WI38 (cell line): ENCODE data around the gene CYB561.

Experiments
- H3K4me3 ChIP-seq: 2 replicates; pipeline ENCODE4 v1.5.1; 2011; ENCODE audit warnings: low read depth, mild to moderate bottlenecking, control low read depth, low read length
- TF ChIP-seq, protein P1 (sequence below): IDR thresholded peaks from 2 replicates; pipeline ENCODE4 v1.5.1; 2012; ENCODE audit warnings: low read depth, mild to moderate bottlenecking, control low read depth, low read length

The CYB561 gene

DNA sequence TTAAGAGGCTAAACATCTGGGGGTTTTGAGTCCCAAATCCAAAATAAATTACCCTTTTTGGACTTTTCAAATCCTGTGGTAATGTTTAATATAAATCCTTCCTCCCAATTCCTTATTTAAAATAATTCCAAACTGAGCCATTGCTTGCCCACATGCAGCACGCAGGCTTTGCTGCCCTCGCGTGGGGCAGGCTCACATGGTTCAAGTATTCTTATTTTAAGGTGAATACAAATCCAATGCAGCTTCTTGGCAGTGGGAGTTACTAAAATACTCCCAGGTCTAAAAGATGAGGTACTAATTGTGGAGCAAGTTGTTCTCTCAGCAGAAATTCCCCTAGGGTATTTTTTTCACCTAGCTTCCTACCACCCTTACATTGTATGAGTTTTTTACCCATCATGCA lies 33.0 kb downstream of the CYB561 start:
- no peak overlapping the region for H3K4me3 ChIP-seq
- TF ChIP-seq, protein P1, sequence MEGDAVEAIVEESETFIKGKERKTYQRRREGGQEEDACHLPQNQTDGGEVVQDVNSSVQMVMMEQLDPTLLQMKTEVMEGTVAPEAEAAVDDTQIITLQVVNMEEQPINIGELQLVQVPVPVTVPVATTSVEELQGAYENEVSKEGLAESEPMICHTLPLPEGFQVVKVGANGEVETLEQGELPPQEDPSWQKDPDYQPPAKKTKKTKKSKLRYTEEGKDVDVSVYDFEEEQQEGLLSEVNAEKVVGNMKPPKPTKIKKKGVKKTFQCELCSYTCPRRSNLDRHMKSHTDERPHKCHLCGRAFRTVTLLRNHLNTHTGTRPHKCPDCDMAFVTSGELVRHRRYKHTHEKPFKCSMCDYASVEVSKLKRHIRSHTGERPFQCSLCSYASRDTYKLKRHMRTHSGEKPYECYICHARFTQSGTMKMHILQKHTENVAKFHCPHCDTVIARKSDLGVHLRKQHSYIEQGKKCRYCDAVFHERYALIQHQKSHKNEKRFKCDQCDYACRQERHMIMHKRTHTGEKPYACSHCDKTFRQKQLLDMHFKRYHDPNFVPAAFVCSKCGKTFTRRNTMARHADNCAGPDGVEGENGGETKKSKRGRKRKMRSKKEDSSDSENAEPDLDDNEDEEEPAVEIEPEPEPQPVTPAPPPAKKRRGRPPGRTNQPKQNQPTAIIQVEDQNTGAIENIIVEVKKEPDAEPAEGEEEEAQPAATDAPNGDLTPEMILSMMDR = no peak

DNA sequence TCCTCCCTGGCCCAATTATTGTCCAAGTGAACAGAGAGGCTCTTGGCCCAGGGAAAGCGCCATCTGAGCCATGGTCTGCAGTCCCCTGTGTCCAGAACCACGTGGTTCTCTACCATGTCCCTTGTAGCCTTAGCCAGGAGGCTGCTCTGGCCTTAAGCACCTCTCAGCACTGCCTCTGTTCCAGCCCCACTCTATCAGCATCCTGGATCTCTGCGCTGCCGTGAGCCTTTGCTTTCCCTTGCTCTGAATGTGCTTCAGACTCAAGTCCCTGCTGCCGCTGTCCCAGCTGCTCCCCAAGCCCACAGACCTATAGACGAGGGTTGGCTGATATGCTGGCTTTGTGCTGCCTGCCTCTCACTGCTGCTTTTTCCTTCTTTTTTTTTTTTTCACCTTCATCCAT lies 33.9 kb downstream of the CYB561 start:
- no peak overlapping the region for H3K4me3 ChIP-seq
- TF ChIP-seq, protein P1 = no peak

DNA sequence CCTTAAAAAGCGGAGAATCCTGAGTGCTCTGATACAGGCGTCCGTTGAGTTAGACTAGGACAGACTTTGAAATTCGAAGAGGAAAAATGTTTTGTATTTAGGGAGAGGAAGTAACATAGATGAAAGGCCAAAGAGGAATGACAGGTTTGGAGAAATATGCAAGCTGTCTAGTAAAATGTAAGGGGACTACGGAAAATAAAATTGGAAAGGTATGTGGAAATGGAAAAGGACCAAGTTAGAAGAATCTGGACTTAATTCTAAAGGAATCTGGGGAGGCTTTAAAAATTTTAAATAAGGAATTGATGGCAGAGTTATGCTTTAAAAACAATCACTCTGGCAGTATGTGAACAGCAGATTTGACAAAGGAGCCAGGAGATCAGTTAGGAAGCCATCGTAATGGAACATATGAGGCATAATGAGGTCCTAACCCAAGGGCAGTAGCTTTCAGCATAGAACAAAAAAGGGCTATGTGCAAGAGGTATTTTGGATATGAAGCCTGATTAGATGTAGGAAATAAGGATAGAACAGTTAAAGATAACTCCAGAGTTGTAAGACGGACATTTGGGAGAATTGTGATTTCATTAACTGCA lies 38.3 kb downstream of the CYB561 start:
- H3K4me3 ChIP-seq = no peak overlapping the region
- TF ChIP-seq, protein P1 = no peak

DNA sequence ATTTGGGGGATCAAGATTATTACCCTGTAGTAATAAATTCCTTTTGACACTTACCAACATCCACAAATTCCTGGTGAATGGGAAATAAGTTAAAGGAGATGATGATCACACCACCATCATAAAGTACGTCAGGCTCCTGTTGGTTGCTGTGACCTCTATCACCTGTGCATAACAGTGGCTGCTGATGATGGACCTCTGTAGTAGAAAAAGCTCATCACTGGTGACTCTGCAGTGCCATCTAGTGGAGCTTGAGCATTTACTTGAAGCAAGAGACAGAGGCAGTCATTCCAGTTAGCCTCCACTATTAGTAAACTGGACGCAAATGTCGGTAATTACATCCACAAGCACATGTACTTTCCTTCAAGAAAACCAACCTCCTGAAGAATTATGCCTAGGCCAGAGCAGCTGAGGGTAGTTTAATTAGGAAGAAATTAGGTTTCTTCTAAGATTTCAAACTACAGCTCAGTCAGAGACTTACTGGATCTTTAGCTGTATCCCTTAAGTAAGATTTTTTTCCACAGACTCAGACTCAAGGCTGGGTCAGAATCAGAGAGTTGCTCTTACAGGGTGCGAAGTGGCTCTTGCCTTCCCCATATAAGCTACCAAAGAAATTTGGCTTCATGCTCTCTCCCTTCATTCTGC lies 39.3 kb downstream of the CYB561 start:
- H3K4me3 ChIP-seq = no peak overlapping the region
- TF ChIP-seq, protein P1 = peak; percentile 57

DNA sequence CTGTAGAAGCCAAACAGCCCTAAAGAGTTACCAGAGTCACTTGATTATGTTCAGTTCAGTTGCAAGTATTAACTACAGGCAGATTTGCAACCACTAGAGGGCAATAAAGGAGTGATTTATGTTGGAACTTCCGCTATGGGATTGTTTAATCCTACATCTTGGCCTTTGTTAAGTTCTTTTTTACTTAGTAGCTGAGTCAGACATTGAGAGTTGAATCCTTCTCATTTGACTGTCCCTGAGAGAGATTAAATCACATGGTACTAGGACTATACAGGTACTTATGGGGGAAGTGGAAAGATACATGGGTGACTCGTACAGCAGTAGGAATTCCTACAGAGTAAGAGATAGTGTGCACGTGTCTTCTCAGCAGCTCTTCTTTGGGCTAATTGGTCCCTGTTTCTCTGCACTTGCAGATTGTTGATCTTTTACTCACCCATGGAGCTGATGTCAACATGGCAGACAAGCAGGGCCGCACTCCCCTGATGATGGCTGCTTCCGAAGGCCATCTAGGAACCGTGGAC lies 40.3 kb downstream of the CYB561 start:
- TF ChIP-seq, protein P1 = peak; percentile 36; the same call in 1 of the 2 replicates
- H3K4me3 ChIP-seq = no peak overlapping the region

DNA sequence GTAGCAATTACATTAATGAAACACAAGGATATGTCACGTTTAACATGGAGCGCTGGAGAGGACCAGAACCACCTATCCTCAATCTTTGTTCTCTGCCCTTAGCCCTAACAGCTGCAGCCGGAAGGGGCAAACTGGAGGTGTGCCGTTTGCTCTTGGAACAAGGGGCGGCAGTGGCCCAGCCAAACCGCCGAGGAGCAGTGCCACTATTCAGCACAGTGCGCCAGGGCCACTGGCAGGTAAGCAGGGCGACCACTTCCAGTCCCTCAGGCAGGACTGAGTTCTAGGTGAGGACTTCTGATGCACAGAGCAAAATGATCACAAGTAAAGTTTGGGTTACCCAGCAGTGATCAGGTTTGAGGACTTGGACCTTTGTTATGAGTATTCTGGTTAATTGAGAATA lies 41.1 kb downstream of the CYB561 start:
- no peak overlapping the region for H3K4me3 ChIP-seq
- TF ChIP-seq, protein P1 = no peak

DNA sequence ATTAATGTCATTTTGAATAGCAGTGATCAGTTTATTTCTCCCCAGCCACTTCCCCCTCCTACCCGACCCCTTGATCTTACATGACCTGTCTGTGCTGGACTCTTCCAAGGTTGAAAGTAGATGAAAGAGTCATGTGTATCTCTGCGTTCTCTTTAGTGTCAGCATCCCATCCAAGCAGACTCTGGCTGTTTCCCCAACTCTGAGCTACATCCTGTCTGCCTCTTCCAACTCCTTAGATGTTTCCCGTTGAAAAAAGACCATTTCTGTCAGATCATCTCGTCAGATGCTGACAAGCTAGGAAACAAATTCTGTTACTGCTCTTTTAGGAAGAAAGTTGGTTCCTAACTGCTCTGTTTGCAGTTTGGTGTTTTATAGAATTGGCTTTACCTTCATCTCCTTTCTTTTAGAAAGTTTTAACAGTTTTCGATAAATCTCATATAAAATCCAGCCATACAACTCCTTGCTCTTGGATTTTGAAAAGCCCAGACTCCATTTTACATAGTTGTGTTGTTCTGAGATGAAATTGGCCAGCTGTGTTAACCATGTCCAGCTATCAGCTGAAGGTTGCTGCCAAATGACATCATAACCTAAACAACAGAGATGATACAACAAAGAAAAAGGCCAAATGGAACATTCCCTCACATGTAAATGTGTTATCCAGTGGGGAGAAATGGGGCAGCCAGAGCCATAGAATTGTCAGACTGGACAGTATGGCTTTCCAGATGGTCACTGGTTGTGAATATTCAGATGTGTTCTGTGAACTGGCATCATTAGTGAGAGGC lies 43.5 kb downstream of the CYB561 start:
- no peak overlapping the region for H3K4me3 ChIP-seq
- TF ChIP-seq, protein P1 = no peak
